HG03159 (cell line): ENCODE data around the gene DRAXIN.

Experiments
- ATAC-seq: cut with Tn5 transposase; IDR thresholded peaks from one replicate; pipeline ENCODE4 v1.9.1; 2021; ENCODE audit warnings: mild to moderate bottlenecking, moderate library complexity; ENCODE audit not compliant: unreplicated experiment

Gene DRAXIN

GRCh38 chr1:11654939-11655808 is 36.3 kb upstream of the DRAXIN start:
- ATAC-seq: peak; percentile 29

GRCh38 chr1:11657654-11658053 is 33.9 kb upstream of the DRAXIN start:
- ATAC-seq: no peak

GRCh38 chr1:11658542-11658941 is 33.0 kb upstream of the DRAXIN start:
- ATAC-seq: no peak

GRCh38 chr1:11659748-11660147 is 31.8 kb upstream of the DRAXIN start:
- no peak for ATAC-seq

- no peak for ATAC-seq
Observed at GRCh38 chr1:11661103-11661502, 30.4 kb upstream of the DRAXIN start.

- peak; percentile 57 for ATAC-seq
Observed at GRCh38 chr1:11664336-11665065, 27.0 kb upstream of the DRAXIN start.

GRCh38 chr1:11668516-11668915 is 23.0 kb upstream of the DRAXIN start:
- ATAC-seq: no peak

GRCh38 chr1:11670747-11671146 is 20.8 kb upstream of the DRAXIN start:
- ATAC-seq: no peak

GRCh38 chr1:11671205-11671543 is 20.3 kb upstream of the DRAXIN start:
- no peak for ATAC-seq

- no peak for ATAC-seq
Observed at GRCh38 chr1:11671544-11672286, 19.8 kb upstream of the DRAXIN start.

- ATAC-seq: no peak
Observed at GRCh38 chr1:11673089-11673769, 18.3 kb upstream of the DRAXIN start.

GRCh38 chr1:11674488-11674887 is 17.0 kb upstream of the DRAXIN start:
- ATAC-seq: no peak

- ATAC-seq: no peak
Observed at GRCh38 chr1:11675325-11675724, 16.2 kb upstream of the DRAXIN start.

GRCh38 chr1:11676386-11677103 is 15.0 kb upstream of the DRAXIN start:
- no peak for ATAC-seq

GRCh38 chr1:11678442-11678841 is 13.1 kb upstream of the DRAXIN start:
- no peak for ATAC-seq

GRCh38 chr1:11680270-11681070 is 11.0 kb upstream of the DRAXIN start:
- peak; percentile 29 for ATAC-seq

GRCh38 chr1:11681071-11681771 is 10.3 kb upstream of the DRAXIN start, which contains the start of gene MAD2L2:
TSS of gene MAD2L2 (minus strand) at chr1:11681148. CDS start at chr1:11680601, 547 bp downstream.
- peak; percentile 82 for ATAC-seq

GRCh38 chr1:11682287-11682771 is 9.2 kb upstream of the DRAXIN start:
- ATAC-seq: no peak

GRCh38 chr1:11682799-11683198 is 8.7 kb upstream of the DRAXIN start:
- ATAC-seq: no peak
